ENCODE measurements around the gene ZFP42.
"Not testable (repeated sequence)": the region's sequence is repeated elsewhere in the genome, so short reads cannot be mapped to it uniquely, and the experiment has no call there.

Gene ZFP42

DNA sequence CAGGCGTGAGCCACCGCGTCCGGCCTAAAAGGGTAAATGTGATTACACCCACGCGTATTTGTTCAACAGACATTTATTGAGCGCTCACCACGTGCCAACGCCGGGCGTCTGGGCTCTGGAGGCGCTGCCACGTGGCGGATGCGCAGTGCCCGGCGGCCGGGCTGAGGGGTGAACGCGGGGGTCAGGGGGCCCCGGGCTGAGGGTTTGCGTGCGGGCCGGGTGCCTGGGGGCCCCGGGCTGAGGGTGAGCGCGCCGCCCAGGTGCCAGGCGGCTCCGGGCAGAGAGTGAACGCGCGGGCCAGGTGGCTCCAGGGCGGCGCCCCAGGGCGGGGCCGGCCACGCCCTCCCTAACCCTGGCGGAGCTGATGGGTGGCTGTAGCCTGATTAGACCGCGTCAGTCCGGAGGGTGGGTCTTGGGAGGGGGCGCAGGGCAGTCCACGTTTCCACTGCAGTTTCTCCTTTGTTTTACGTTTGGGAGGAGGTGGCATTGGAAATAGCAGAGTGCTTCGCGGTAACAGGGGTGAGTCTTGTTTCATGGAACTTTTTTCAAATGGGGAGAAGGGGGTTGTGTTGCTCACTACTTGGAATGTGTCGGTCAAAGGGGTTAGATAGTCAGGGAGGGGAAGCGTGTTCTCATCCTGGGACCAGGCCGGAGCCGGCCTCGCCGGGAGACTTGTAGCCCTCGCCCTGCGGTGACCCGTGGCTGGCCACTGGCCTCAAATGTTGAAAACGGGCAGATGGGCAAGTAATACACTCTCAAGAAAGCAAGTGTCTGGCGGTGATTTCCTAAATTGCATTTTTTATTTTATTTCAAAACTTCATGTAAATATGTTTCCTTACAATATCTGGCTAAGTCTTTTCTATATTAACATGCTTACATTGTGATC, at the start of gene ZFP42:
Gene ZFP42 (plus strand): TSS at position 450 of the 886 bp plus-strand sequence. CDS start 7,037 bp downstream, outside the sequence.
- no peak for DNase-seq

DNA sequence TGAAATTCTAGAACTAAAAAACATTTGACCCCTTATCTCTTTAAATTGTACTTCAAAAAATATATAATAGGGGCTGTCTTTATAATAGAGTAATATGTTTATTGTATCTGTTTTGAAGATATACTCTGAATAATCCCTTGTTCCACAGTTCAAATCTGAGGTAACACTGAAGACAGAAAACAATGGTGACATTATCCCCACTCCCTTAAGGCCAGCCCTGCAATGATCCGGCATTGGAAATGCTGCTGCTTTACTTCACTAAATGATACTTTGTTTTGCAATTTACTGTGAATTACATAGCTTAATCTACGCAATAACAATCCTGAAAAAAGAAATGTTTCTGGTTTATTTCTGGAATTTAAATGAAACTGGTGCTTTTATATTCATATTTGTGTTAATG, 34.4 kb upstream of the ZFP42 start:
- no peak for DNase-seq

DNA sequence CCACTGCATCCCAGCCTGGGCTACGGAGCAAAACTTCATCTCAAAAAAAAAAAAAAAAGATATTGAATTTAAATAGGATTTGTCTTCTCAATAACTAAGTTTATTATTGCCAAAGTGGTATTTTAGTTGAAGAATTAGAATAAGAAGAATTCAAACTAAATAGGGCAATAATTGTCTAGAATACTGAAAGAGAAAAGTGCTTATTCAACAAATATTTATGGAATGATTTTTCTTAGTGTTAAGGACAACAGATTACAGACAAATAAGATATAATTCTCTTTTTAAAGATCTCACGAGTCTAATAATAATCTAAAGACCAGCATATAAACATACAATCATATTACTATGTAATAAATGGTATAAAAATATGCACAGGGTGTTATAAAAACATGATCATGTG, 33.6 kb upstream of the ZFP42 start:
- DNase-seq = no peak

DNA sequence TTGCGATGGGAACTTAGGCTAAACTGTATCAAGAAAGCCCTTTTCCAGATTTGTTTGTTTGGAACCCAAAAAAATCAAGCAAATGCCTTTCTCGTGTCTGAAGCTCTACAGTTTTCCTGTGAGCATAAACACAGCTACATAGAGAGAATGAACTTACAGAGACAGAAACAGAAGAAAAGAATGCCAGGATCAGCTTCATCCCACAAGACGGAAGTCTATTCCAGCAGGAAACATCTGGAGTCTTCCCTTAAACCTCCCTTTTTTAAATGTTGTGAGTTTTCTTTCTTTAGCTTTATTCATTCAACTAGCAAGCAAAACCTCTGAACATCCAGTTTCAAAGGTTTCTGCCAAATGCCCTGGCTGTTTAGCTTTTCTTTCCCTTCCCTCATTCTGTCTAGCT, 32.6 kb upstream of the ZFP42 start:
- no peak for DNase-seq

DNA sequence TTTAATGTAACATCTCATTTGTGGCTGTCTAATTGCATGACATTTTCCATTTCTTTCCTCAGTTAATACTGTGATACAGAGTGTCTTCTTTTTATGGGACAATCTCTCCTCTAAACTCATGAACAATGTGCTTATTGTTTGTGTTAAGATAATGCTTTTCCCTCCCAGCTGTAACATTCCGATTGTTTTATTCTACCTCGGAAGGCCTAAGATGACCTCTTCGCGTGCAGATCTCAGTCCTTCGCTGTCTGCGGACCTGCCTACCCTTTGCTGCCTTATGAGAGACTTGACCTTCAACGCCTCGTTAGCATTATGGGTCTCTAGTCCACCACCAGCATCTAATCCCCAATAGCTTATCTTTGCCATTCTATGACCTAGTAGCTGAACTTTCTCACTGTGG, 29.8 kb upstream of the ZFP42 start:
- DNase-seq = no peak

DNA sequence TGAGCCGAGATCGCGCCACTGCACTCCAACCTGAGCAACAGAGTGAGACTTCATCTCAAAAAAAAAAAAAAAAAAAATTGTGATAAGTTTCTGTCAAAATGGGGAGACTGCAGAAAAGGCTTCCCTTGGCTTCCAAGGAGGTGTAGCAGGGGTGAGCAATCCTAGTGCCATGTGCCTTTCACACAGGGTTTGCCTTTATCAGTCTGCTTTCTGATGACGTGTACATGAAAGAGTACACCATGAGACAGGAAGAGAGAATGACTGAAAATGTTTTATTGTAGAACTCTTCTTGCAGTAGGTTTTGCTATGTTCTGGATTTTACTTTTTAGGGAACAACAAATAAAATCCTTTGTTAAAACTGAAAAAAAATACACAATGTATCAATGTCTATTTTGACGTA, 23.4 kb upstream of the ZFP42 start:
- no peak for DNase-seq

DNA sequence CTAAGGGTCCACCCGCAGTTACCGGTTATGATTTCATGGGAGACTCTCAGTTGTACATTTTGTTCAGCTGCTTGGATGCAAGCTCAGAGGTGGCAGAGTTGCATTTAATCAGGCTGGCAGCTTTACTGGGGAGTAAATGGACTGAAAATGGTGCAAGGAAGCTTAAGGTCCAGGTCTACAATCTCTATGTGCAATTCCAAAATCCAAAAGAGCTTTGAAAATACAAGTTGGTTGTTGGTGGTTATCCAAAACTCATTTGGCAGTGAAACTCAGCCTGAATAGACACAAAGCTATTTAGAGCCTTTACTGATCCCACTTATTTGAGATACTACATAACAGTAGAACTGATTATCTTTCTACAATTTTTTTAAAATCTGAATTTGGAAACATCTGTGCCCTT, 11.8 kb upstream of the ZFP42 start:
- DNase-seq = no peak

DNA sequence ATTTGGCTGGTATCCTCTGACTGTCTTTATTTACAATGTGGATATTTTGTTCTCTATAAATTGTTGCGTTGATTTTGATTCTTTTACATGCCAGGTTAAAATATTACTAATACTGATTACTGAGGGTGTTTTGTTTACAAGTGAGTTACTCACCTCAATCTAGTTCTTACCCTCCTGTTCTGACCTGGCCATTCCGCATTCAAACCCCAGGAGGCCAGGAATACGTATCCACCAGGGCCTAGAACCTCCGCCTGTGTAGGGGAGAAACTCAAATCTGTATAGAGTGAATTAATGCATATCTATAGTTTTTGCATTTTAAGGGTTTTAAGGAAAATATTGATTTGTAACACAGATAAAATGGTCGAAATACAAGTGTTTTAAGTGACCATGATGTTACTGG, 2.6 kb upstream of the ZFP42 start:
- DNase-seq = no peak

DNA sequence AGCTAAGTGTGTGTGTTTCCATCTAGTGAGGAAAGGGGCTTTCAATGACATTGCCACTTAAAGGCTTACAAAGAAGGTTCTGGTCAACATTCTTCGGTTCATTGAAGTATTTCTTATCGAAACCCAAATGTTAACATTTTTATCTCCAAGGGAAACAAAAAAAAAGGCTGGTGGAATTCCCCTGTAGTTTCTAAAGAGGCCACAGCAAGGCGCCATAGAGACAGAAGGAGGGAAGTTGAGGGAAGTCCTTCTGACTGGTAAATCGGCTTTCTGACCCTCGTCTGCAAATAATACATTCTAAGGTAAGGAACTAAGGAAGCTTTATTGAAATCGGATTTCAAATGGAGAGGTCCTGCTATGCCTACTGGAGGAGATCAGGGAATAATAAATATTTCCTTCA, 1.7 kb upstream of the ZFP42 start:
- no peak for DNase-seq

DNA sequence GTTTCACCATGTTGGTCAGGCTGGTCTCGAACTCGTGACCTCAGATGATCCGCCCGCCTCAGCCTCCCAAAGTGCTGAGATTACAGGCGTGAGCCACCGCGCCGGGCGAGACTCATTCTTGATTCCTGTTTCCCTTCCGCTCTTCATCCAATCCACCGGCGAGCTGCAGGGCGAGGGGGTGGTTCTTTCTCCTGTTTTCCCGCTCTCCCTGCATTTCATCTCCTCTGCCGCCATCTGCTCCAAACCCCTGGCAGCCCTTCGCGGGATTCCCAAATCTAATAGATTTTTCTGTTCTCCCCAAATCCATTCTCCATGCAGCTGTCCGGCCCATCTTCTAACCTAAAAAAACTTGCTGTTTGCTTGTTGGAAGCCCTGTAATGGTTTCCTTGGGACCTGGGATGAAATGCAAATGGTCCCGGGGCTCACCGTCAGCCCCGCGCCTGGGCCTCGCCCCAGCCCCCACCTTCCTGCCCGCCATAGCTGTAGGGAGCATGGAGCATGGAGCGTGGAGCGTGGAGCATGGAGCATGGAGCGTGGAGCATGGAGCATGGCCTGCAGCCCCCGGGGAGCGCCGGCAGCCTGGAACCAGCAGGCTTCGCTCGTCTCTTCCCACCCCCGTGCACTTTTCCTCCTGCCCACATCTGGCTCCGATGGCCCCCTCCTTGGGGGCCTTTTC, 1.1 kb downstream of the ZFP42 start:
- DNase-seq = no peak

DNA sequence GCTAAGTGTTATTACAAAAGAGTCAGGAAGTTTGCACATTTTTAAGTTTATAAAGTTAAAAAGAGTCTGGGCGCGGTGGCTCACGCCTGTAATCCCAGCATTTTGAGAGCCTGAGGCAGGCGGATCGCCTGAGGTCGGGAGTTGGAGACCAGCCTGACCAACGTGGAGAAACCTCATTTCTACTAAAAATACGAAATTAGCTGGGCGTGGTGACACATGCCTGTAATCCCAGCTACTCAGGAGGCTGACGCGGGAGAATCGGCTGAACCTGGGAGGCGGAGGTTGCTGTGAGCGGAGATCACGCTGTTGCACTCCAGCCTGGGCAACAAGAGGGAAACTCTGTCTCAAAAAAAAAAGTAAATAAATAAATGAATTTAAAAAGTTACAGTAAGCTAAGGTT, 2.4 kb downstream of the ZFP42 start:
- not testable (repeated sequence) for DNase-seq

DNA sequence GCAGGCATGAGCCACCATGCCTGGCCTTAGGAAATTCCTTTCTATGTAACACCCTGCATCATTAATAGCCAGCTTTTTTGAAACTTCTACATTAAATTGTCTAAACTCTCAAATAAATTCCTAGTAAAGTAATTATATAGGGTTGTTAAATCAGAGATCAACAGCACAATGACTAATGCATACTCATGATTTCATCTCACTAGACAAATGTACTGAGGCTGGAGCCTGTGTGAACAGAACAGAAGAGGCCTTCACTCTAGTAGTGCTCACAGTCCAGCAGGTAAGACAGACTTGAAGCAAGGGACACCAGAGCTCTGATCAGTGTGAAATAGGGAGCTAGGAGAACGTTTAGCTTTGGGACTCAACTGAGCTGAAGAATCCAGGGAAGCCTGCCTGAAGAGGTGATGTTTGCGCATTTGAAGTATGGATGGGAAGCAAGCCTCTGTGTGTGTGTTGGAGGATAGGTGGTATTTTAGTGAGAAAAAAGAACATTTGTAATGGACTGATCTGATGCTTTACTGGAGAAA, 3.9 kb downstream of the ZFP42 start:
- DNase-seq = no peak

DNA sequence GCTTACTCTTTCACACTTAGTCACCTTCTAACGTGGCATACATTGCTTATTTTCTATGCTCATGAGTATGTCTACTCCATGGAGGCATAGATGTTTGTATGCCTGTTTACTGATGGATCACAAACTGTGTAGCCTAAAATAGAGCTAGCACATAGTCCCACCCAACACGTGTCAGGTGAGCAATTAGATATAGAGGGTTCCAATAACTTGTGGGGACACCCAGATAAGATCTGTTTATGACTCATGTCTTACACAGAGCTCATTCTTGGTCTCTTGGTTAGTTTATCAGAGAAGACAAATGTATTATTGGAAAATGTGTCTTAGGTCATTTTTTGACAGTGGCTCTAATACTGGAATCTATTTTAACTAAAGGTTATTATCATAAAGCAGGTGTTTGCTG, 6.8 kb downstream of the ZFP42 start:
- DNase-seq = no peak

DNA sequence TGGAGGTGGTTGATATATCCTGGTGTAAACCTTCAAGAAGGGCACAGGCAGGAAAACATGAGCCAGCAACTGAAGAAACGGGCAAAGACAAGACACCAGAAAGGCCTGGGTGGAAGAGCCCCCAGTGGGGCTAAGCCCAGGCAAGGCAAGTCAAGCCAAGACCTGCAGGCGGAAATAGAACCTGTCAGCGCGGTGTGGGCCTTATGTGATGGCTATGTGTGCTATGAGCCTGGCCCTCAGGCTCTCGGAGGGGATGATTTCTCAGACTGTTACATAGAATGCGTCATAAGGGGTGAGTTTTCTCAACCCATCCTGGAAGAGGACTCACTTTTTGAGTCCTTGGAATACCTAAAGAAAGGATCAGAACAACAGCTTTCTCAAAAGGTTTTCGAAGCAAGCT, 7.2 kb downstream of the ZFP42 start:
- no peak for DNase-seq

DNA sequence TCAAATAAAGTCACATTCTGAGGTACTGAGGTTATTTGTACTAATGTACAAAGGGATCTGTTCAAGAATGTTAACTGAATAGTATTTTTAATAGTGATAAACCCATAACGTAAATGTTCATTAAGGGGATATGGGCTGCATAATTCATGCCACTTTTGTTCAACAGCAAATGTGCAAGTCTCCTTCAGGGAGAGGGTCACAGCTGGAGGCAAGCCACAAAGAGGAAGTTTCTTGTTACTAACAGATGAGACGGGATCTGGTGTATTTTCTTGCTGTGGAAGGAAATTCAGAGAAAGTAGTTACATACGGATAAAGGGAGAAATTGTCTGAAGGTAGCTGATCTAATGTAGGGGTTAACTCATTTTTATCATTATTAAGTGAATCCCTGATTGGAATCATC, 10.0 kb downstream of the ZFP42 start:
- no peak for DNase-seq

DNA sequence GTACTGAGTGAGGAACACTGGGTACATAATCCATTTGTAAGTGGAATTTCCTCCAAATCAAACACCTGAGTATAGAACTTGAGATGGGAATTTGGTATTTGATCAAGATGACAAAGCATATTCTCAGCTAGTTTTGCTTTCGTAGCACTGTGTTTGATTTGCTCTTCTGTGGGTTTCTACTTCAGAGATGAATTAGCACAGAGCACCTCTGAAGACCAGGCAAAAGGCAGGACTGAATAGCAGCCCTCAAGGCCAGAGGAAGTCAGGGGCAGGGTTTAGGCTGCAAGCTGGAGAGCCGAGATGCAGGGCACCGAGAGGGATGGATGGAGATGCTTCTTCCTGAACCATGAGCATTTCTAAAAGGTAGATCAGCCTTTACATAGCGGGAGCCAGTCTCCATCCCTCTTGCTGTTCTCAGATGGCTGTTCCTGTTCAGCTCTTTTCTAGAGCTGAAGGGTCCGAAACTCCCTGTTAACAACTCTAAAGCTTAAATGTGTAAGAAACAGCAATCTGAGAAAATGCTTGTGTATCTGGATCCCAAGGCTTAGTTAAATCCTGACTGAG, 10.8 kb downstream of the ZFP42 start:
- DNase-seq = no peak

DNA sequence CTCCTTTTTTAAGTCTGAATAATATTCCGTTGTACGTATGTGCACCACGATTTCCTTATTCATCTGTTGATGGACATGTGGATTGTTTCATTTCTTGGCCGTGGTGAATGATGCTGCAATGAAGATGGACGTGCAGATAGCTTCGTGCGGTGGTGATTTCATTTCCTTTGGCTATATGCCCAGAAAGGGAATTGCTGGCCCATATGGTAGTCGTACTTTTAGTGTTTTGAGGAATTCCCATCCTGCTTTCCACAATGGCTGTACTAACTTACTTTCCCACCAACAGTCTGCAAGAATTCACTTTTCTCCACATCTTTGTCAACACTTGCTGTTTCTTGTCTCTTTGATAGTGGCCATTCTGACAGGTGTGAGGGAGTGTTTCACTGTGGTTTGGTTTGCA, 12.8 kb downstream of the ZFP42 start:
- no peak for DNase-seq

DNA sequence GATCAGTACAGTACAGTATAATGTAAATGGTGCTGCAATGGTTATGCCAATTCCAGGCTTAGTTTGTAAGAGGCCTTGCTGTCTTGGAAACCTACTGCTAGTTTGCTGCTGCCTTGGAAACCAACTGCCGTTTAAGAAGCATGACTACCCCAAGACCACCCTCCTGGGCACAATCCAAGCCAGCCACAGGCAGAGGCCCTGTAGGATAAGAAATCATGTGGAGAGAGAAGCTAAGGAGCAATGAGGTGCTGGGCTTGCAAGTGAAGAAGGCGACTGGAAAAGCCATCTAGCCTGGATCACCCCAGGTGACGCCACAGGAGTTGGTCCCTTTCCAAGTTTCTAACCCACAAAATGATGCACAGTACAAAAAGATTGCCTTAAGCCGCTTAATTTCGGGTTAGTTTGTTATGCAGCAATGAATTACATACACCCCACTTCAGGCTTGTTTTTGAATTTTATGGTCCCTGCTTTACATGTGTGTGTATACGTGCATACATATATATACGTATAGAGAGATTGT, 16.9 kb downstream of the ZFP42 start:
- no peak for DNase-seq

DNA sequence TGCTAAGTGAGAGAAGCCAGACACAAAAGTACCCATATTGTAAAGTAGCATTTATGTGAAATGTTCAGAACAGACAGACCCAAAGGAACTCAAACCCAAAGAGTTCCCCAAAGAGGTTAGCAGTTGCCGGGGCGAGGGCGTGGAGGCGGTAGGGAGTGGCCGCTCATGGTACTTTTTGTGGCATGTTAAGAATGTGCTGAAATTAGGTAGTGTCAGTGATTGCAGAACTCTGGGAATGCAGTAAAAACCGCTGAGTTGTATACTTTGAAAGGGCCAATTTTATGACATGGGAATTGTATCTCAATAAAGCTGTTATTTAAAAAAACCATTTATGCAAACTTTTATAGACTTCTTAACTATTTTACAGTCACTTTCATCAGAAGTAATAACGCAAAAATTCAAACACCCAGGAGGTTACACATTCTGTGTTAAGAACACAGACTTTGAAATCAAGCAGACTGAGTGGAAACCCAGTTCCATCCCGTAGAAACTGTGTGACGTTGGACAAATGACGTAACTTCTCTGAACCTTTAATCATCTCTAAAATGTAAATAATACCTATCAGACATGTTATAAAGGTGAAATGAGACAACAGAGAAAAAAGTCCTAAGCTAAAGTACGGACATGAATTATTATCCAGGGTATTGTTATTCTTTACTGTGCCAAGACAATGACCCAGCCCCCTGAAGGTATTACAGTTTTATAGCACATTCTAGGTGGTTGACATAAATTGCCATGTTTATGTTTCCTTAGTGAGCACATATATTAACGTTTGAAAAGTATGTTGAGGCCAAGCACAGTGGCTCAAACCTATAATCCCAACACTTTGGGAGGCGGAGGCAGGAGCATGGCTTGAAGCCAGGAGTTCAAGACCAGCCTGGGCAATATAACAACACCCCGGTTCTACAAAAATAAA, 19.7 kb downstream of the ZFP42 start:
- DNase-seq = no peak

DNA sequence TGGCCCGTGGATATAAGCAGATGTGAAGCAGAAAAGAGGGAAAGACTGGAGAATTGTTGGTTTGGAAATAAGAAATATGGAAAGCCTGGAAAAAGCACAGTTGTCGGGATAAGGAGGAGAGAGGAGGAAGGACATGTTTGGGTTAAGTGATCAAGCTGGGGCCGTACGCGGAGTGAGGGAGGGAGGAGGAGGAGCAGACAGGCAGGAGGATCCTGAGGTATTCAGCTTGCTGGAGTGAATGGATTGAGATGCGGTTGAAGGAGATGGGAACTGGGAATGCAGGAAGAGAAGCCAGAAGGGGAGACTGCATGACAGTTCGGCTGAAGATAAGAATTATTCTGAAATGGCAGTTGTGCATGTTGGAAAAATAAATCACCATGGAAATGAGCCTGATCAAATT, 21.2 kb downstream of the ZFP42 start:
- DNase-seq = no peak

DNA sequence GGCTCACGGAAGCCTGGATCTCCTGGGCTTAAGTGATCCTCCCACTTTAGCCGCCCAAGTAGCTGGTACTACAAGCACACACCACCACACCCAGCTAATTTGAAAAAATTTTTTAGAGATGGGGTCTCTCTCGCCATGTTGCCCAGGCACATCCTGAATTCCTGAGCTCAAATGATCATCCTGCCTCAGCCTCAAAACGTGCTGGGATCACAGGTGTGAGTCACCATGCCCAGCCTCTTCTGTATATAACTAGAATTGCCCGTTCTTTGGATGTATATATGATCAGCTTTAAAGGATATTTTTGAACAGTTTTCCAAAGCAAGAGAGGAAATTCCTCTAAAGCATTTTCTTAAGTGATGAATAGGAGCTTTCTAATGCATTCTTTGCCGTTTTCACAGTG, 22.7 kb downstream of the ZFP42 start:
- DNase-seq = no peak

DNA sequence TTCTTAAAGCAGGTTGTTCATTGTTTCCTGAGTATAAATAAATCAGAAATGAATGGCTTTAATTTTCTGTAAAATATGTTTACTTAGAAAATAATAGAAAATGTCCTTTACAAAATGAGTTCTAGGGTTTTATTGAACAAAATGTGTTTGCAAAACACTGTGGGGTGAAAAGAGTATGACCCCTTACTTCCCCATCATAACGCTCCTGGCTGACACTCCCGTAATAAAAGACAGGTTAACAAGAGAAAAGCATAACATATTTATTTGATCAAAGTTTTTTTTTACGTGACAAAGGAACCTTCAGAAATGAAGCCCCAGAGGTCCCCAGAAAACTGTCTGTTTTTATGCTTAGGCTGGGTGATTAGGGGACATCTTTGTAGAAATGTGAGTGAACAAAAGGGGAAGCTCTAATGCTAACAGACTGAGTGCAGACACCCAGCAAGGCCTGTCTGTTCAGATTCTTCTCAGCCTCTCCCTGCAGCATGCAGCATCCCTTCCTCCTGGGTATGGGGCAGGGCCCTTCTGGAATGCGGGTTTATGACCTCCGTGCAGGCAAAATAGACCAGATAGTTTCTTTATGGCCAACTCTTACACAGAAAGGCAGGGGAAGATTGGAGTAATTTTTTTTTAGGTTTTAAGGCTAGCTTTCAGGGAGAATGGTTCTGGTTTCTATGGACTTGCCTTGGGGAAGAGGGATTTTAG, 26.1 kb downstream of the ZFP42 start:
- no peak for DNase-seq
